Activated CD4-positive, alpha-beta T cell treated with anti-CD3 and anti-CD28 coated beads, Interleukin-2, Interleukin-6, amounts not matched to agents 100 ng/mL and 50 ng/mL, durations not matched to agents 16 hours and 8 hours (primary cell): ENCODE results near the gene ZSWIM3.
"Not testable (repeated sequence)": the region's sequence is repeated elsewhere in the genome, so short reads cannot be mapped to it uniquely, and the experiment has no call there.

ENCODE experiments used
- DNase-seq: peaks from one replicate; pipeline ENCODE4 v3.0.0-alpha.2; 2020

ZSWIM3 gene

DNA sequence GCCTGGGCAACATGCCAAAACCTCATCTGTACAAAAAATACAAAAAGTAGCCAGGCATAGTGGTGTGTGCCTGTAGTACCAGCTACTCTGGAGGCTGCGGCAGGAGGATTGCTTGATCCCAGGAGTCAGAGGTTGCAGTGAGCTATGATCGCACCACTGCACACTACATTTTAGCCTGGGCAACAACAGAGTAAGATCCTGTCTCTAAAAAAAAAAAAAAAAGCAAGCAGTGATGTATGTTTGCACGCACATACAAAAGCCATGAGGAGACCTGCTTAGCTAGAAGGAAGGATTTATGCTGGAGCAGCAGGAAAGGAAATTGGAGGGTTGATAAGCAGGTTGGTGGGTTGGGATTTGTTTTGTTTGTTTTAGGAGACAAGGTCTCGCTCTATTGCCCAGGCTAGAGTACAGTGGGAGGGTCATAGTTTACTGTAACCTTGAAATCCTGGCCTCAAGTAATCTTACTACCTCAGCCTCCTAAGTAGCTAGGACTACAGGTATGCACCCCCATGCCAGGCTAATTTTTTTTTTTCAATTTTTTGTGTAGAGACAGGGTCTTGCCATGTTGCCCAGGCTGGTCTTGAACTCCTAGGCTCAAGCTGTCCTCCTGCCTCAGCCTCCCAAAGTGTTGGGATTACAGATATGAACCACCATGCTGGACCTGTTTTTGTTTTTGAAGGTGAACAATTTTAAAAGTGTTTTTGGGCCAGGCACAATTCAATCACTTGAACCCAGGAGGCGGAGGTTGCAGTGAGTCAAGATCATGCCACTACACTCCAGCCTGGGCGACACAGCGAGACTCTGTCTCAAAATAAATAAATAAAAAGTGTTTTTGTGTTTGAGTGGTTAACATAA, 4.0 kb downstream of the ZSWIM3 start:
- no peak for DNase-seq

DNA sequence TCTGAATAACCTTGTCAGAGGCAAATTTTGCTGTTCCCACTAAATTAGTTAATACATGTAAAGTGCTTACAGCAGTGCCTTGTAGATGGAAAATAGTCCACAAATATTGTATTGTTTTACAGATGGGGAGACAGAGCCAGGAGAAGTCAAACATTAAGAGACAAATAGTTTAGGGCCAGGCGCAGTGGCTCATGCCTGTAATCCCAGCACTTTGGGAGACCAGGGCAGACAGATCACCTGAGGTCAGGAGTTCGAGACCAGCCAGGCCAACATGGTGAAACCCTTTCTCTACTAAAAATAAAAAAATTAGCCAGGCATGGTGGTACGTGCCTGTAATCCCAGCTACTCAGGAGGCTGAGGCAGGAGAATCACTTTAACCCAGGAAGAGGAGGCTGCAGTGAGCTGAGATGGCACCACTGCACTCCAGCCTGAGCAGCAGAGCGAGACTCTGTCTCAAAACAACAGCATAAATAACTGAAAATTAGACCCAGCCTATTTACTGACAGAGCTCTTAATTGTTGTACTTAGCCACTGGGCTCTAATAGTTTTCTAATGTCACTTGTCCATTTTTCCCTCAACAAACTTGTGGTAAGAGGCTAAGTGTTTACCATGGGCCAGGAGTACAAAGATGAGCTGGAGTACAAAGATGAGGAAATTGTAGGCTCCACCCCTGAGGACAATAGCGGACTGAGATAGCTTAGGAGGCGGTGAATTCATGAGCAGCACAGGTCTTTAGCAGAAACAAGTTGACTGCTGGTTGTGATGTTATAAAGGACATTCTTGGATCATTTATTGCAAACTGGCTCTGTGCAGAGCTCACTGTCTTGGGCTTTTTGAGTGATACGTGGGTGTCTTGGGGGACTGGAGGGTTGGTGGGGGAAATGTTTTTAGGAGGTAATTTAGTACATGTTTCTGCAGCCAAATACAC, 6.4 kb downstream of the ZSWIM3 start:
- DNase-seq: no peak

DNA sequence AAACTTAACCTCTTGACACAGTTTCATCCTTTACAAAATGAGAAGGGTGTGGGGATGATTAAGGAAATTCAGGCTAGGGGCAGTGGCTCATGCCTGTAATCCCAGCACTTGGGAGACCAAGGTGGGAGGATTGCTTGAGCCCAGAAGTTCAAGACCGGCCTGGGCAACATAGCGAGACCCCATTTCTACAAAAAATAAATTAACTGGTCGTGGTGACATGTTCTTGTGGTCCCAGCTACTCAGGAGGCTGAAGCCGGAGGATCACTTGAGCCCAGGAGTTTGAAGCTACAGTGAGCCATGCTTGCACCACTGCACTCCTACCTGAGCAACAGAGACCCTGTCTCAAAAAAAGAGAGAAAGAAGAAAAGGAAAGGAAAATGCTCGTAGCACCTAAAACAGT, 9.0 kb downstream of the ZSWIM3 start:
- no peak for DNase-seq

DNA sequence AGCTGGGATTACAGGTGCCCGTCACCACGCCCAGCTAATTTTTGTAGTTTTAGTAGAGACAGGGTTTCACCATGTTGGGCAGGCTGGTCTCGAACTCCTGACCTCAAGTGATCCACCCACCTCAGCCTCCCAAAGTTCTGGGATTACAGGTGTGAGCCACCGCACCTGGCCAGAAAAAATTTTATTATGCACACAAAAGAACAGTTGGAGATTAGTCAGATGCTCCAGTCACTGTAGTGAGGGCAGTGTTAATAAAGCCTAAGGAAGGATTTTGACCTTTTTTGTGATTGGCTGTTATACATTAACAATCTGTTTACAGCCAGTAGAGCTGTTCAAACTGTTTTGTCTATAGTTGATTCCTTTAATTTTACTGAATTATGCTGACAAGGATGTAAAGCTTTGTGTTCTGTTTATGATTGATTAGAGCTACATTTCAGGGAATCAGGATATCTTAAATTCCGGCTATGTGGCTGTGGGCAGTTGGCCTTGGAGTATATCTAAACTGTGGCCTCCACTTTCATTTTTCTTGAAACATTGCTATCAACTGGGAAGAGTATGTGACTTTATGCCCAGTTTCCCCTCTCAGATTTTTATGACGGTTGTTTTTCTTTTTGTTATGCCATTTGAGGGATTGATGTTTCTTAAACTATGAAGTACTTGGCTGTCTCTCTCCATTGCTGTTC, 9.9 kb downstream of the ZSWIM3 start:
- no peak for DNase-seq

DNA sequence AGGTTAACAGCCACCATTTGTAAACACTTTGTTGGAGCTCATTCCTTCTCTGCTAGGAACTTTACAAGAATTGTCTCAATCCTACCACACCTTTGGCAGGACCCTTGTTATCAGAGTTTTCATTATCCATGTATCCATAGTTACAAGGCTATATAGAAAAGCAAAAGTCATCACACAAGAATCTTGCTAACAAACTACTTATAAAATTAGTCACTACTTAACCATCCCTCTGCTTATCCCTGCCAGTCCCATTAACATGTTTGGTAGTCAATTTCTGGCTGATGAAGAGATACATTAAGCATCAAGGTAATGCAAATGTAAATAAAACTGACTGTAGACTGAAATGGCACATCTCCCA, 10.4 kb downstream of the ZSWIM3 start:
- DNase-seq: no peak

DNA sequence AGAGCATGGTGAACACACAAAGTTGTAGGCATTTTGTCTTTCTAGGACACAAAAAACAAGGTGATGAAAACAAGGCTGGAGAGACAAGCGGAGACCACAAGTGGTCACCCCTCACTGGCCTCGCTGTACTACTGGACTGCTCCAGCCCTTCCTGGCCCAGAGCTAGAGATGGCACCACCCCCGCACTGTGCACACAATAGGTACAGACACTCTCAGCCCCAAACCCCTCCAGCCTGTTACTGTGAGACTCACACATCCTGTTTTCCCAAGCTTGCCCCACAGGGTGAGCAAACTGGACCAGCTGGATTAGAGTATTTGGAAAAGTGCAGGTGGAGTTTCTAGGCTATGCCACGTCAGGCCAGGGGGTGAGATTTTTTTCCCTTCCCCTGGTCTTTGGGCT, 15.2 kb downstream of the ZSWIM3 start:
- no peak for DNase-seq

DNA sequence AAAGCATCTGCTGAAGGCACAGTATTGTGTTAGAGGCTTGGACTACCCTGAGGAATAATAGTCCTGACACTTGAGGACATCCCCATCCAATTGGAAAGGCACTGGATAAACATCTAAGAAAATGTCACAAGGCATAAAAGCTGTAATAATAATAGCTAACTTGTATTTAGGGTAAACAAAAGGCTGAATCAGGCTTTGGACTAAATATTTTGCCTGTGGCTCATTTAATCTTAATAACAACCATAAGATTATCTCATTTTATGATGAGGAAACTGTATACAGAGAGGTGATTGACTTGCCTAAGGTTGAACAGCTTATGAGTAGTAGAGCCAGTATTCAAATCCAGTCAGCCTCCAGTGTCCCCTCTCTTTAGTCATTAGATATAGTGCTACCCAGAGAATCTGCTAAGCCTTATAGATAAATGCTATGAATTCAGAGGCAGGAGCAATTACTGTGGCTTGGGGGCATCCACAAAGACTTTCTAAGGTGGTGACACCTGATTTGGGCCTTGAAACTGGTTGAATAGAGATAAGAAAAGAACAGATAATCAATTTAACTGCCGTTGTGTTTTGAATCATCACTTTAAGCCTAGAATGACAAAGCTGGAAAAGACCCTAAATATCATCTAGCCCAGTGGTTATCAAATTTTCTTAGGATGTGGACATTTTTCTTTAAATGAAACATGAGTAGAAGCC, 16.1 kb downstream of the ZSWIM3 start:
- no peak for DNase-seq

DNA sequence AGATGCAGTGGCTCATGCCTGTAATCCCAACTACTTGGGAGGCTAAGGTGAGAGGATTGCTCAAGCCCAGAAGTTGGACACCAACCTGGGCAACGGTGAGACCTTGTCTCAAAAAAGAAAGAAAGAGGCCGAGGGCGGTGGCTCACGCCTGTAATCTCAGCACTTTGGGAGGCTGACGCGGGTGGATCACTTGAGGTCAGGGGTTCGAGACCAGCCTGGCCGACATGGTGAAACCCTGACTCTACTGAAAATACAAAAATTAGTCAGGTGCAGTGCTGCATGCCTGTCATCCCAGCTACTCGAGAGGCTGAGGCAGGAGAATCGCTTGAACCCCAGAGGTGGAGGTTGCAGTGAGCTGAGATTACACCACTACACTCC, 16.7 kb downstream of the ZSWIM3 start:
- not testable (repeated sequence) for DNase-seq

DNA sequence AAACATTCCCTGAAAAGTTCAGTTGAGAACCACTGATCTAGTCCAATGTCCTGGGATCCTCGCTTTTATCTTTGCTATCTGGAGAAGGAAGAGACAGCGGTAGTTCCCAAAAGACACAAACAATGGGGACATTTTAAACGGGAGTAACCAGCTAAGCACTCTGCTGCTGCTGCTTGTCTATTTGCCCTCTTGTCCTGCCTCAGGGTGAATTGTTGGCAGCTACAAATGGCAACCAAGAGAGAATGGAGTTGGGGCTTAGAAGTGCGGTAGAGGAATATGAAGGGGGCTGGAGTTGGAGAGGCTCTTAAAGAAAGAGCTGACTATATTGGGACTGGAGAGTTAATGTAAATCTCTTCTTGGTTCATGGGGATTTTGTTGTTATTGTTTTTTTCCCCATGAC, 17.2 kb downstream of the ZSWIM3 start:
- no peak for DNase-seq

DNA sequence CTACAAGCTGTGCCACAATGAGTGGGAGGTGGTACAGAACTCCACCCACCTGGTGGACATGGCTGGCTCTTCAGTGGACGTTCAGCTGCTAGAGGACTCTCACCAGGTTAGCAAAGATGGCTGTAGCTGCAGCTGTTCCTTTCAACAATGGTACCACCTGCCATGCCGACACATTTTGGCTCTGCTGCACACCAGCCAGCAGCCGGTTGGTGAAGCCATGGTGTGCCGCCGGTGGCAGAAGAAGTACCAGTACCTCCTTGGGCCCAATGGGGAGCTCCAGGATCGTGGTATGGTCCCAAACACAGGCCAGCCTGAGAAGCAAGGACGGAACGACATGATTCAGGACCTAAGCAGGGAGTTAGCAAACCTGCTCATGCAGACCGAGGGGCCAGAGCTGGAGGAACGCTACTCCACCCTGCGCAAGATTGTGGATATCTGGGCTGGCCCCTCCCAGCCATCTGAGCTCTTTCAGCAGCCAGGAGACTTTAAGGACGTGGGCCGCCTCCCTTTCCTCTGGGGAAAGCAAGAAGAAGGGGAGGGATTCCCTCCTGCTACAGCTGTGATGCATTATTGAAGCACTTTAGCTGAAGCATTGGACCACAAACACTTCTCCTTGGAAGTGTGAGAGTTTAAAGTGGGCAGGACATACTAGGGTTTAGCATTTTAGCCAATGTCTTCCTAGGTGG, 20.8 kb downstream of the ZSWIM3 start:
- no peak for DNase-seq

DNA sequence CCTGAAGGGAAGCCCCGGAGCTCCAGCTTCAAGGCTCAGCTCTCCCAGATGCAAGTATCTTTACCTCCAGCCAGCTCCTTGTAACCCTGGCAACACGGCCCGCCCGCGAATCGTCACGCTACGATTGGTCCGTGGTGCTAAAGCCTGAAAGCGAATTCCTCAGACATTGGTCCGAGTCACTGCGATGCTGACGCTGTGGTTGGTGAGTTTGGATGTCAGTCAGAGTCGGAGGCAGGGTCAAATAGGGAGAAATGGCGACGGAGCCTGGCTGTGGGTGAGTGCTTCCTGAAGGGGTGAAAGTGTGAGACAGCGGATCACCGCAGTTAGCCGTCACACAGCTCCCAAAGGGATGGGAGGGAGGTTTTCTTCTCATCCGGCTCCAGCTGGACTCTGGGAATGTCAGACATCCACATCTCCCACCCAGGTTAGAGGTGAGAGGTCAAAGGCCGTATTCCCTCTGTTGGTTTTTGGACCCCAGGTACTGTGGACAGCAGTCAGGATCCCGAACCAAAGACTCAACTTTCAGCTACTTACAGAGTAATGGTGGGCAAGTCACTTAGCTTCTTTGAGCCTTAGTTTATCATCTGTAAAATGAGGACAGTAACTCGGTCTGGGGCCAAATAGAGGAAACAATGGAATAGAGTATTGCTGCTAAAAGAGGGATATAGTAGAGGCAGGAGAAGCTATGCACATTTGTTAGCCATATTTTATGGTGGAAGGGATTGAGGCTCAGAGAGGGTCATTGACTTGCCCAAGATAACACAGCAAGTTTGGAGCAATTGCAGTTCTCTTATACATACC, 23.8 kb downstream of the ZSWIM3 start, which contains the start of gene ZSWIM1:
TSS of gene ZSWIM1 (plus strand) at position 240 of the 801 bp plus-strand sequence. CDS start 1,366 bp downstream, outside the sequence.
- DNase-seq: peak; percentile 99

DNA sequence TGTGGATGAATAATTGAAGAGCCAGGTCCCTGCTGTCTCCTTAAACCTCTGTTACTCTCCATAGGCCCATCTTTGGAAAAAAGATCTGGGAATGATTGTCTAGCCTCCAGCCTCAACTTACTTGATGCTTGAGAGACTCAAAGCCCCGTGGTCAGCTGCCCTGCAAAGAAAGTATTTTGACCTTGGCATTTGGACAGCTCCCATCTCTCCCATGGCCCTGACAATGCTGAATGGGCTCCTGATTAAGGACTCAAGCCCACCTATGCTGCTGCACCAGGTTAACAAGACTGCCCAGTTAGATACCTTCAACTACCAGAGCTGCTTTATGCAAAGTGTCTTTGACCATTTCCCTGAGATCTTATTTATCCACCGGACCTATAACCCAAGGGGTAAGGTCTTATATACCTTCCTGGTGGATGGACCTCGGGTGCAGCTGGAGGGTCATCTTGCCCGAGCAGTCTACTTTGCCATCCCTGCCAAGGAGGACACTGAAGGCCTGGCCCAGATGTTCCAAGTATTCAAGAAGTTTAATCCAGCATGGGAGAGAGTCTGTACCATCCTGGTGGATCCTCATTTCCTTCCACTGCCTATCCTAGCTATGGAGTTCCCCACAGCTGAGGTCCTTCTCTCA, 25.2 kb downstream of the ZSWIM3 start:
- no peak for DNase-seq

DNA sequence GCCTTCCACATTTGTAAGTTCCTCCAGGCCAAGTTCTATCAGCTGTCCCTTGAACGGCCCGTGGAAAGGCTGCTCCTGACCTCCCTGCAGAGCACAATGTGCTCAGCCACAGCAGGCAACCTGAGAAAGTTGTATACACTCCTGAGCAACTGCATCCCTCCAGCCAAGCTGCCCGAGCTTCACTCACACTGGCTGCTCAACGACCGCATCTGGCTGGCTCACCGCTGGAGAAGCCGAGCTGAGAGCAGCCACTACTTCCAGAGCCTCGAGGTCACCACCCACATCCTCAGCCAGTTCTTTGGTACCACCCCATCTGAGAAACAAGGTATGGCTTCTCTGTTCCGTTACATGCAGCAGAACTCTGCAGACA, 25.7 kb downstream of the ZSWIM3 start:
- DNase-seq: no peak

DNA sequence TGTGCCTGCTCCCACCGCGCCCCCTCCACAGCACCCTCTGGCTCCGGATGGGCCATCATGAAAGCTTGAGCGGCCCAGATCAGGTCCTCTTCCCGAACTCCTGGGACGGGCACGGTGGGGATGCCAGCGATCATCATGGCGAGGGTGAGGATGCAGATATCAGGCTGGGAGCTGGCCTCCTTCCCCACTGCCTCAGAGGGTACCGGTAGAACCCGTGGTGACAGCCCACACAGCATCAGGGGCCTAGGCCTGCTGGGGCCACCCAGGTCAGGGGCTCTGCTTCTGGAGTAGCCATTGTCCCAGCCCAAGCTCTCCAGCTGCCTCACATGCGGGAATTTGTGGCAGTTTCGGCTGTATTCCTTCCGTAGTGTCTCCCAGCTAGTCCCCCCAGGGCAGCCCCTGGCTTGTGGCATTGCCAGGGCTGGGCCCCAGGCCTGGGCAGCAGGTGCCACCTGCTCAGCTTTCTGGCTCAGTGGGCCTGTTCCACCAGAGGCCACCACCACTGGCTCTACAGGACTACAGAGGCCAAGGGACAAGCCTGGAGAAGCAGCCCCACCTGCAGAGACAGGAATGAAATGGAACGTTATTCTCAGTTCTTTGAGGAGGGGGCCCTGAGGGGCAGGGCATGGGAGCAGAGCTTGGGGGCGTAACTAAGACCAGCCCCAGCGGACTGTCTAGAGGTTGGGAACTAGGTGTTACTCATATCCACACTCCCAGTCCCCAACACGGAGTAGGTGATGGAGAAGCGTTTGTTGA, 29.4 kb downstream of the ZSWIM3 start:
- DNase-seq: no peak

DNA sequence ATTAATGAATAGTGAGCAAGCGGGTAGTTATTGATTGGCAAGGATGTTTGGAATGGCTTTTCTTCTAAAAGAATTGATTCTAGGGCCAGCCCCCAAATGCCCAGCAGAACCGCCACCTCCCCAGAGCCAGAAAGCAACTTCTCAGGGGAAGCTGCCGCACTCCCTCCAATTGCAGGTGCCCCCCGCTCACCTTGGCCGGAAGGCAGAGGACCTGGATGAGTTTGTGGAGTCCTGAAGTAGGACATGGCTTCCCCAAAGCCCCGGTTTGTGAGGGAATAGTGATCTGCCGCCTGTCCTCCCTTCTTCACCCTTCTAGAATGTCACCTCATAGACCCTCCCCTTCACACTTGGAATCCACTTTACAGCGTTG, 29.9 kb downstream of the ZSWIM3 start, which contains the start of gene SPATA25:
TSS of gene SPATA25 (minus strand) at position 277 of the 370 bp plus-strand sequence. CDS start at position 245, 32 bp downstream.
- DNase-seq: no peak

DNA sequence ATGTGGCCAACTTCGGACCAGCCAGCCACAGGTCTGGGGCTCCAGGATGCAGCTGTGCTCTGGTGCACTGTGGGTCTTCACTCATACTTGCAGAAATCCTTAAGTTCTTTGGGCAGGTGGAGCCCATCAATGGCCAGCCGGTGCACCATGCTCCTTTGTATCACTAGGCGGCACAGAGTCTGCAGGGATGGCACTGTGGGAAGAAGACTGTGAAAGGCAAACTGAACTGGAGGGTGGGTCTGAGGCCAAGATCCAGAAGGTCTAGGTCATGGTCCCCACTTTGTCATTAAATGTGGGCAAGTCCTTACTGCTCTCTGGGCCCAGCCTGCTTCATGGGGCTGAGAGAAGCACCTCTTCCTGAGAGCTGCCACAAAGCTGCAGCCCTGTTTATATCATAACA, 31.3 kb downstream of the ZSWIM3 start:
- DNase-seq: no peak

DNA sequence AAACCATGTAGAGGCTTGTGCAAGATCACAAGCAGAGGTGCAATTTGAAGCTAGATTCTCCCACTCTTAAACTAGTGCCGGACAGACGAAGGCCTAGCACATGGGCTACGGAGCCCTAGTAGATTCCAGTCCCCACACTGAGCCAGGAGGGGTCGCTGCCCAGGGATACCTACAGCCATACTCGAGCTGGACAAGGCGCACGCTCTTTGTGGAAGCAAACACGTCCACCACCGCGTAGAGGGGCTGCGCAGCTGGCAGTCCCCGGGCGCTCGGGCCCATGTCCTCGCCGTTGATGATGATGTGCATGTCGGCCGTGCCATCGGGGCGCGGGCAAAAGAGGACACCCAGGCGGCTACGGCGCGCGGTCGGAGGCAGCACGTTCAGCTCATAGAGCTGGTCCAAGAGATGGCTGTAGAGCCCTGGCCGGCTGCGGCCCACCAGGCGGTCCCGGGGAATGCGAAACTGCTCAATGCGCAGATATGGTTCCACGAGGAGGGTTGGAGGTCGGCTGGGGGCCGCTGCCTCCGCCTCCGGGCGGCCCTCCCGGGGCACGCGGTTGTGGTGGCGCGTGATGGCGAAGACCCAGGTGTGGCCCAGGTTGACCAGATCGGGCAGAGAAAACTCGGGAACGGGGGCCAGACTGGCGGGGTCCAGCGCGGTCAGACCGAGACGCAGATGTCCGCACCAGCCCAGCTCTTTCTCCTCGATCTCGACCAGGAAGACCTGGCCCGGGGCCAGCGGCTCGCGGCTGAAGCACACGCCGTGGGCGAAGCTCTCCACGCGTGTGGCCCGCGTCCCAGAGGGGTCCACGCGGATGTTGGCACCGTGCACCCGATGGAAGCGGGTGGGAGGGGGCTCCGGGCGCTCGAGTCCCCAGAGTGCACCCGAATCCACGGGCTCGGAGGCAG, 32.9 kb downstream of the ZSWIM3 start:
- DNase-seq: peak; percentile 30
